Natural killer cell (primary cell): ENCODE data around the gene SLCO3A1. TPM values are rescaled to one million over a fixed set of nuclear protein-coding genes. Genes with fewer than 3 reads are reported as not detected.

Source experiments
- ATAC-seq, 3 donors: fragments of 150-1000 bp in 2 of 3; fragments of 200-7000 bp in 1 of 3; cut with Tn5 transposase; 1 replicate in 1 of 3; 2 replicates in 2 of 3; pipeline ENCODE4 v1.10.0; 2021; ENCODE audit warnings: mild to moderate bottlenecking in 2 of 3, moderate library complexity in 2 of 3
- DNase-seq, 2 donors: peaks; one replicate each; pipeline versions ENCODE4 v3.0.0 to v3.0.0-alpha.2; 2013 to 2021; ENCODE audit warnings: mixed read lengths in 1 of 2
- H3K27ac ChIP-seq: one replicate; pipeline ENCODE4 v1.5.1; 2013; ENCODE audit warnings: mild to moderate bottlenecking, low read length
- H3K27me3 ChIP-seq: one replicate; pipeline ENCODE4 v1.6.1; 2013; ENCODE audit warnings: low read length; ENCODE audit not compliant: control insufficient read depth, insufficient read depth
- H3K36me3 ChIP-seq: one replicate; pipeline ENCODE4 v1.6.1; 2013; ENCODE audit warnings: low read length; ENCODE audit not compliant: control insufficient read depth, insufficient read depth
- H3K4me1 ChIP-seq: one replicate; pipeline ENCODE4 v1.6.1; 2013; ENCODE audit warnings: low read length; ENCODE audit not compliant: control insufficient read depth, insufficient read depth
- H3K4me3 ChIP-seq: one replicate; pipeline ENCODE4 v1.5.1; 2013; ENCODE audit warnings: low read length
- H3K9me3 ChIP-seq: one replicate; pipeline ENCODE4 v1.6.1; 2013; ENCODE audit warnings: low read length; ENCODE audit not compliant: control insufficient read depth, insufficient read depth
- H3K27ac Mint-ChIP-seq, 2 donors: one replicate each; pipeline ENCODE4 v1.8.0; 2022; ENCODE audit warnings: mild to moderate bottlenecking in 2 of 2, mixed read lengths in 2 of 2, moderate library complexity in 1 of 2
- H3K27me3 Mint-ChIP-seq, 2 donors: one replicate each; pipeline ENCODE4 v1.8.0; 2022; ENCODE audit warnings: low read depth in 2 of 2, mixed read lengths in 2 of 2
- H3K36me3 Mint-ChIP-seq: one replicate; pipeline ENCODE4 v1.8.0; 2022; ENCODE audit warnings: mixed read lengths
- H3K4me1 Mint-ChIP-seq, 2 donors: one replicate each; pipeline ENCODE4 v1.8.0; 2022; ENCODE audit warnings: mixed read lengths in 2 of 2
- H3K4me3 Mint-ChIP-seq: one replicate; pipeline ENCODE4 v1.8.0; 2022; ENCODE audit warnings: mild to moderate bottlenecking, moderate library complexity, mixed read lengths
- H3K9me3 Mint-ChIP-seq, 2 donors: one replicate each; pipeline ENCODE4 v1.8.0; 2022; ENCODE audit warnings: mixed read lengths in 2 of 2
- CTCF ChIP-seq: fragments of 200-600 bp; IDR thresholded peaks from one replicate; pipeline ENCODE4 v1.8.0; 2022; ENCODE audit warnings: antibody characterized with exemption
- WGBS: methylation state at CpG from one replicate; pipeline ENCODE4 v1.1.7; 2013; ENCODE audit warnings: missing lambda C conversion rate; ENCODE audit not compliant: insufficient coverage; 5-methylcytosine and 5-hydroxymethylcytosine counted together
- intact Hi-C: fragments of 100-400 bp; cut with micrococcal nuclease; formaldehyde crosslinking; loops from one replicate; pipeline ENCODE4 v1.14.2; 2022
- total RNA-seq, 4 donors: library from RNA; stranded (reverse); fragments of 120-200 nt in 1 of 4; gene quantifications; one replicate each; pipeline versions ENCODE4 v1.2.3 to v1.2.4, GENCODE V29; 2013 to 2022

Gene SLCO3A1
- total RNA-seq, 3 donors from 2014 or later (not counting 1 experiment from before 2014, with no cell fraction given): 48.5 to 73.5 (median 68.8) TPM

- intact Hi-C loops: no loop called here
- H3K4me3 Mint-ChIP-seq: peak overlapping the region; percentile 28
Measured at GRCh38 chr15:91863621-91864255, 10.2 kb downstream of the SLCO3A1 start.

GRCh38 chr15:91864664-91865063, 11.2 kb downstream of the SLCO3A1 start:
- Histone ChIP-seq H3K4me3 (no peak overlapping the region), H3K27me3 (no peaks in the 10 kb centered on the region), H3K4me1 (peaks cover 49% of the 10 kb centered on the region), H3K27ac (peak overlapping the region; percentile 23), H3K36me3 (no peaks in the 10 kb centered on the region), H3K9me3 (no peaks in the 10 kb centered on the region)
- intact Hi-C loops: no loop called here
- 23% methylated on average over 8 of the region's 9 CpGs for WGBS
- H3K27me3 Mint-ChIP-seq: no peaks in the 10 kb centered on the region
- no peaks in the 10 kb centered on the region for H3K9me3 Mint-ChIP-seq
- DNase-seq (peak; percentile 25 to 46), ATAC-seq (peak; percentile 63 to 85 (median 74))
- H3K4me1 Mint-ChIP-seq: peaks cover 79 to 85% of the 10 kb centered on the region in 2 donors
- no peak for TF ChIP-seq CTCF
- H3K27ac Mint-ChIP-seq: peak overlapping the region; percentile 59 to 83
- H3K4me3 Mint-ChIP-seq: peak overlapping the region; percentile 14
- H3K36me3 Mint-ChIP-seq: no peaks in the 10 kb centered on the region

More at GRCh38 chr15:91863621-91864255, 10.2 kb downstream of the SLCO3A1 start:
- TF ChIP-seq CTCF: no peak
- Histone ChIP-seq H3K9me3 (no peaks in the 10 kb centered on the region), H3K27me3 (no peaks in the 10 kb centered on the region), H3K4me1 (peaks cover 51% of the 10 kb centered on the region), H3K36me3 (peaks cover 2% of the 10 kb centered on the region), H3K4me3 (no peak overlapping the region), H3K27ac (no peak overlapping the region)
- H3K4me1 Mint-ChIP-seq: peaks cover 86 to 88% of the 10 kb centered on the region in 2 donors
- H3K27me3 Mint-ChIP-seq: no peaks in the 10 kb centered on the region
- no peak for ATAC-seq
- H3K9me3 Mint-ChIP-seq: no peaks in the 10 kb centered on the region
- DNase-seq: no peak
- 94% methylated on average over 7 of the region's 7 CpGs for WGBS
- H3K36me3 Mint-ChIP-seq: no peaks in the 10 kb centered on the region
- peak overlapping the region; percentile 59 to 61 for H3K27ac Mint-ChIP-seq

GRCh38 chr15:91865486-91865885, 12.0 kb downstream of the SLCO3A1 start:
- Histone ChIP-seq H3K36me3 (no peaks in the 10 kb centered on the region), H3K27me3 (no peaks in the 10 kb centered on the region), H3K27ac (no peak overlapping the region), H3K4me3 (no peak overlapping the region), H3K9me3 (no peaks in the 10 kb centered on the region), H3K4me1 (peaks cover 43% of the 10 kb centered on the region)
- H3K27me3 Mint-ChIP-seq: no peaks in the 10 kb centered on the region
- peak overlapping the region; percentile 59 to 83 for H3K27ac Mint-ChIP-seq
- no peak for ATAC-seq
- peaks cover 77 to 81% of the 10 kb centered on the region in 2 donors for H3K4me1 Mint-ChIP-seq
- intact Hi-C loops: no loop called here
- TF ChIP-seq CTCF: no peak
- DNase-seq: no peak
- no peak overlapping the region for H3K4me3 Mint-ChIP-seq
- H3K9me3 Mint-ChIP-seq: no peaks in the 10 kb centered on the region
- 89% methylated on average over 7 of the region's 7 CpGs for WGBS
- H3K36me3 Mint-ChIP-seq: no peaks in the 10 kb centered on the region

- ATAC-seq (no peak), DNase-seq (no peak)
- H3K4me3 ChIP-seq: no peak overlapping the region
- Mint-ChIP-seq H3K27ac (peak overlapping the region; percentile 59 to 83), H3K27me3 (no peaks in the 10 kb centered on the region), H3K36me3 (no peaks in the 10 kb centered on the region), H3K4me3 (no peak overlapping the region), H3K9me3 (no peaks in the 10 kb centered on the region), H3K4me1 (peaks cover 77 to 81% of the 10 kb centered on the region in 2 donors)
- H3K4me1 ChIP-seq: peaks cover 39% of the 10 kb centered on the region
- WGBS: 80% methylated on average over 1 of the region's 5 CpGs
- no peak for TF ChIP-seq CTCF
- intact Hi-C loops: no loop called here
- H3K36me3 ChIP-seq: no peaks in the 10 kb centered on the region
- H3K27ac ChIP-seq: no peak overlapping the region
- no peaks in the 10 kb centered on the region for H3K9me3 ChIP-seq
- no peaks in the 10 kb centered on the region for H3K27me3 ChIP-seq
Measured at GRCh38 chr15:91865950-91866349, 12.4 kb downstream of the SLCO3A1 start.
